Measurements from ENCODE around the gene CDHR3.
"Not testable (repeated sequence)": the region's sequence is repeated elsewhere in the genome, so short reads cannot be mapped to it uniquely, and the experiment has no call there.

Gene CDHR3

DNA sequence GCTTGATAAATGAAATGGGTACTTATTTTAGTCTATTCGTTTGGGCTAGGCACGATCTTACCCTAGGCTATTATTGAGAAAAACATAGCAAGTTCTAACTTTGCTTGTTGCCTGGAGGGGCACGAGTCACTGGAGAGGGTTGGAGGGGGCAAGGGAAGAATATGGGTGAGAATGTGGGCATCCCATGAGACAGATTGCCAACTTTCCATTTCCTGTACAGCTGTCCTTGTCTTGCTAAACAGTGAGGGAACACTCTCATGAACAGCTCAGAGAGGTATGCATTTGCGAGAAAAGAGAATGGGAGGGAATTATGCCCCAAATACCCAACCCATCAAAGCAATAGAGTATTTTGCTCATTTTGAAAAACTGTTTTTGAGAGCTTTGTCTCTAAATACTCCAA is 9.2 kb downstream of the CDHR3 start:
- DNase-seq, result no peak

DNA sequence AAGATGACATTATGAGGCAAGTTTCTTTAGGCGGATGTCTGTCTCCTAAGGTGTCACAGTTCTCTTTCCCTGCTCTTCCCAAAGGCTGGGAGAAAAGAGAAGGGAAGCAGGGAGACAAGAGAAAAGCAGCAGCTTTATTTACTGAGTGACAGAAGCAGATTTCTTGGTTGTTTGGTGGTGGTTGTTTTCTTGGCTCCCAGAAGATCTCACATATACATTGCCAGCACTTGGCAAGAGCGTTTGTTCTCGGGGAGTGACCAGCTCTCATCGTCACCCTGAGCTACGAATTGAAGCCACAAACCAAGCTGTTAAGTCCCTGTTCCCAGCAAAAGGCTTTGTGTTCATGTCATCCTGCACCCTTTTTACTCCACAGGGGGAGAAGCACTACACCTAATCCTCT is 11.4 kb downstream of the CDHR3 start:
- no peak for DNase-seq

DNA sequence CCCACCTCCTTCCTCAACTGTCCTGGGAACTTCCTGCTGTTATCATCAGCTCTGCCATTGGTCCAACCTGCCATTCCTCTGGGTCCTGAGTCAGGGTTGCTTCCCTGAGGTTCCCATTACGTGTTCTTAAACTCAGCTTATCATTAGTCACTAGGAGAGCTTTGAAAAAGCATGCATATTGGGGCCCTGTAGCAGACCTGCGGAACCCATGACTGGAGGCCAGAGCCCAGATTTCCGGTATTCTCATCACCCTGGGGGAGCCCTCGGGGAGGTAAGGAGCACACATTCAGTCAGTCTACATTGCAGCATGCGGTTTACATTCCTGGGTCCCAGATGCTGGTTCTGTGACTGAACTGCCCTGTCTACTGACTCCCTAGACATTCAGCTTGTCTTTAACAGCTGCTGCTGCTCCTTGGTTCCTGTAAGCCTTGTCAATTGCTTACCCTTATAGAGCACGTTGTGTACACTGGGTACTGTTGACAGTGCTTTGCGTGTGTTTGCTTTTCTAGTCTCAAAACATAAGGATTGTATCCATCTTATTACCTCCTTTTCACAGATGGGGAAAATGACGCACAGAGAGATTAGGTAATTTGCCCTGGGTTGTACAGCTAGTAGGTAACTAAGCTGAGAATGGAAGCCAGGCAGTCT is 12.8 kb downstream of the CDHR3 start:
- DNase-seq, result no peak

DNA sequence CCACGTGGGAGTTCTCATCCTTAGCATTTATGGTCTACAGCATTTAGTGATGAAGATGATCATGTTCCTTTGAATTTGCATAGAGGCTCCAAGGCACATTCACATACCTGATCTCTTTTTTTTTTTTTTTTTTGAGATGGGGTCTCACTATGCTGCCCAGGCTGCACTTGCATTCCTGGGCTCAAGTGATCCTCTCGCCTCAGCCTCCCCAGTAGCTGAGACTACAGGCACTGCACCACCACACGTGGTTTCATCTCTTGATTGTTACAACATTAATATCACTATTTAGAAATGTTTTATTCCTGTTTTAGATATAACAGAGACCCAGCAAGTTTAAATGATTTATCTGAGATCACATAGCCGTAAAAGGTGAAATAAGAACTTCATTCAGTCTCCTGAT is 13.8 kb downstream of the CDHR3 start:
- no peak for DNase-seq

DNA sequence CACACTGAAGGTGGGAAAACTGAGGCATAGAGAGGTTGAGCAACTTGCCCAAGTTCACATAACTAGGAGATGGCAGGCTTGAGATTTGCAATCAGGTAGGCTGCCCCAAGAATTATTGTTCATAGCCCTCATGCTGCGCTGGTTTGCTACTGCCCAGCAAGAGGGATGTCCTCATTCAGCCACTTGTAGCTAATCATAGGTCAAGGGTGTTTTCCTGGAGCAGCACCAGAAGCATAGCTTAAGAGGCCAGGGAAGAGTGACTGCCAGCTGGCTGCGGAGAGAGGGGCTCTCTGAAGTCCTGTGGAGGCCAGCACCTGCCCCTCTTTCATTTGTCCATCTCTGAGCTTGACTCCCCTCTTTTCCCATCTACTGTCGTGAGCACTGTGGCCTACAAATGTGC is 15.0 kb downstream of the CDHR3 start:
- DNase-seq, result no peak

DNA sequence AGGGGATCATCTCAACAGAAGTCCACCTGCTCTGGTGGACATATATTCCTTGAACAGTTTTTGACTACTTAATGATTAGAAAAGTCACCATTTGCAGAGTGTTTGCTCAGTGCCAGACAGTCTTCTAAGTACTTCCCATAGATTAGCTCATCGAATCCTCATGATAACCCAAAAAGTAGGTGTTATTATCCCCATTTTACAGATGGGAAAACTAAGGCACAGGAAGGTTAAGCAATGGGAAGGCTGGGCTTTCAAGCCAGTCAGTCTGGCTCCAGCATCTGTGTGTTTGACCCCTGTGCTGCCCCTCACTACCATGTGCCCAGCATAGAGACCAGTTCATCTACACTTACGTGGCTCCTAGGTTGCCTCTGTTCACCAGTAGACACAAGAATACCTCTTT is 15.9 kb downstream of the CDHR3 start:
- no peak for DNase-seq

DNA sequence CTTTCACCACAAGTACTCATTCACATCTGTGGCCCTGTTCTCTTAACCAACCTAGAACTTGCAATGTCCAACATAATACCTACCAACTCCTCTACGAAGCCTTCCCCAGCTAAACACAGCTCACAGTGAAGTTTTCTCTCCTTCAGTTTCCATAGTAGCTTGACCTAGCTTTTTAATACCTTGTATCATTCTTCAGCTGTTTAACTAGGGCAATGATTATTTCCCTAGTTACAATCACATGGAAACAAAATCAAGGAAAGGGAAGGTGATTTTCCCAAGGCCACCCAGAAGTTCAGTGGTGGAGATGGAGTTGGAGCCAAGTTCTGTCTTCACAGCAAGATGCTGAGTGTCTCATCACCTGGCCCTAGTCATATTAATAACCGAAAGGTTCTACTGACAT is 16.3 kb downstream of the CDHR3 start:
- no peak for DNase-seq

DNA sequence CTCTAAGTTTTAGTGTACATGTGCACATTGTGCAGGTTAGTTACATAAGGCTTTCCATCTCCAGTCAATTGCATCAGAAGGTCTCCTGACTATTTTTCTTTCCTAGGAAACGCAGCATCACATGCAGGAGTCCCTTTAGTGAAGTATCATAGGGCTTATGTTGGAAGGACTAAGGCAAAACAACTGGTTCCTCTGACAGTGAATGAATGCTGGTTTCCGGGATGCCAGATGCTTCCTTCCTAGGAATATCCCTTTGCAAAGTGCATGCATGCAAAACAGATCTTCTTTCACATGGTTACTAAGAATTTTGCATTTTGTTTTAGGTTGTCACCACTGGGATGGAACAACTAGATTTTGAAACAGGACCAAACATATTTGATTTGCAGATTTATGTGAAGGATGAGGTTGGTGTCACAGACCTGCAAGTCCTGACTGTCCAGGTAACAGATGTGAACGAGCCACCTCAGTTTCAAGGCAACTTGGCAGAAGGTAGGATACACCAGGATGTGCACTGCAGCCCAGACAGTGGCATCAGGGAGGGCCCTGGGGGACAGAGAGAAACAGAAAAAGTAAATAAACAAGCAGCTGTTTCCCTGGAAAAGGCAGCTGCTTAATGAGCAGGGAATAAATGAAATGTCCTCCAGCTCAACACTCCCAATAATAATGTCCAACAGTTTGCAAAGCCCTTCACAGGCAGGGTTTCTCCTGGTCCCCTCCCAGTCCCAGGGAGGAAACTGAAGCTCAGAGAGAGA is 17.8 kb downstream of the CDHR3 start:
- DNase-seq, result no peak

DNA sequence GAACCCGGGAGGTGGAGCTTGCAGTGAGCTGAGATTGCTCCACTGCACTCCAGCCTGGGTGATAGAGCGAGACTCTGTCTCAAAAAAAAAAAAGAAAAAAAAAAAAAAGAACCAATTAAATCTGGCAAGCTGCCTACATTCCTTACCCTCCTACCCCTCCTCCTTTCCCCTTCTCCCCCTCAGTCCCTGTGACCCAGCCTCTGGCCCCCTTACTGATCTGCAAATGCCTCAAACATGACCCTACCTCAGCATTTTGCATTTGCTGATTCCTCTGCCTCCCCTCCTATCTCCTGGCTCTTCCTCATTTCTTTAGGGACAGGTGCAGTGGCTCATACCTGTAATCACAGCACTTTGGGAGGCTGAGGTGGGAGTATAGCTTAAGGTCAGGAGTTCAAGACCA is 19.3 kb downstream of the CDHR3 start:
- DNase-seq, result no peak

DNA sequence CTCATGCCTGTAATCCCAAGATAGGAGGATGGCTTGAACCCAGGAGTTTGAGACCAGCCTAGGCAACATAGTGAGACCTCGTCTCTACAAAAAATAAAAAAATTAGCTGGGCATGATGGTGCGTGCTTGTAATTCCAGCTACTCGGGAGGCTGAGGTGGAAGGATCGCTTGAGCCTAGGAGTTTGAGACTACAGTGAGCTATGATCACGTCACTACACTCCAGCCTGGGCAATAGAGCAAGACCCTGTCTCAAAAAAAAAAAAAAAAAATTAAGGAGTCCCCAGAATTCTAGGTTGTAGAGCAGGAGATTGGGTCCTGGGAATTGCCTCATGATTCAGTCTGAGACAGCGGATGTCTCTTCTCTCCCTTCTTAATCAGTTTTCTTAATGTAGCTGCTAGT is 21.7 kb downstream of the CDHR3 start:
- DNase-seq, result not testable (repeated sequence)

DNA sequence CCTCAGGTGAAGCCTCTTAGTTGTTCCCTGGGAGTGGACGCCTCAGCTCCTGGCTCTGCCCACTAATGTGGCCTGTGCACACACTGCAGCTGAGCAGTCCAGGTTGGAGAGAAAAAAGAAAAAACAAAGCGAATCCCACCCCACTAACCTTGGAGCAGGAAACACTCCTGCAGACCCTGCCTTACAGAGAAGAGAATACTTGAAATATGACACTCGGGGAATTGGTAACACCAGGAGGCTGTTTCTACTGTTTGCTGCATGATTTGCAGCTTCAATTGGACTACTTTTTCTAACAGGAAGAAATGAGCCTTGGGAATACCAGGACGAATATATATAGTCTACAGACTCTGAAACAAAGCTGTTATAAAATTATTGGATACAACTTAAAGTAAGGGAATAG is 22.2 kb downstream of the CDHR3 start:
- no peak for DNase-seq

DNA sequence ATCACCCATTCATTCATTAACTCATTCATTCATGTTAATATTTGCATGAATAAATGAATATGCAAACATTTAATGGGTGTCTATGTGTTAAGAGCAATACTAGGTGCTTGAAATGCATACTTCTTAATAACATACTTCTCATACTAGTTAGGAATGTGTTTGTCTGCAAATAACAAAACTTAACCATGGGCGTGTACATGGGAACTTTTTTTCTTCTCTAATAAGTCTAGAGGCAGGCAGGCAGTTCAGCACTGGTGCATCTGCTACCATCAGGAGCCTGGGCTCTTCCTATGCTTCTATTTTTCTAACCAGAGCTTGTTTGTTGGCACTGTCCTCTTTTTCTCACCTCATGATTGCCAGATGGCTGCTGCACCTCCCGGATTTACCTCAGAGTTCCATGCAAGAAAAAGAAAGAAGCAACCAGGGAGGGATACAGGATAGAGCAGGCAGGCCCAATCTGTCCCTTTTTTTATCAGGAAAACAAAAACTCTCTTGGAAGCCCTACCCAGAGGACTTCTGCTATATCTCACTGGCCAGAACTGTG is 22.7 kb downstream of the CDHR3 start:
- no peak for DNase-seq

DNA sequence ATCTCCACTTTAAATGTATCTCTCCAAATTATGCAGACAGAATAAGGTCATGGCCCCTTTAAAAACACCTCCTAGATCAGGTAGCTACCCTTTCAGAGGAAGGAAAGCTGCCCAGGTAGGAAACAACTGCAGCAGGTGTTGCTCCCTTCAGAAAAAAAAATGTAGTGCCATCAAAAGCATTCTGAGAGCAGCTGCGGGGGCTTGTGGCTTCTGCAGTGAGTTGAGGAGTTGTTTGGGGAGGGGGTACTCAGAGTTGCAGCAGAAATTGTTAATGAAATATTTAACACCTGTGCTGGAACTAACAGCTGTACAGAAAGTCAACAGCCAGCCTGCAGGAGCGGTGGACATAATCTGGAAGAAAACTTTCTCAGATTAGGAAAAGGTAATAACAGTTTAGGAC is 24.0 kb downstream of the CDHR3 start:
- DNase-seq, result no peak

DNA sequence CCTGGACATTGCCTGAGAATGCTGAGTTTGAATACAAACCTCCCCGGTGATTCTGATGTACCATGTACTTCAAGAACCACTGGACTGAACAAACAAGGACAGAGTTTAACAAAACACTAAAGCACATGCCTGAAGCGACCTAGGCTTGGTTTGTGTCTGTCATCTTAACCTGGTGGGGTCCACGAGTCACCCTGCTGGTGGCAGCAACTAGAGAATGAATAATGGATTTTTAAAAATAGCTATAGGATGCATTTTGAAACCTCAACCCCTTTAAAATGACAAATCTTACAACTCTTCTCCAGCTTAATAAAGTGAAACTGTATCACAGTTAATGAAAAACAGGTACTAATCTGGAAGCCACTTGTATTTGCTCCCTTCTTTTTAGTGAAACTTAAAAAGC is 25.2 kb downstream of the CDHR3 start:
- no peak for DNase-seq

DNA sequence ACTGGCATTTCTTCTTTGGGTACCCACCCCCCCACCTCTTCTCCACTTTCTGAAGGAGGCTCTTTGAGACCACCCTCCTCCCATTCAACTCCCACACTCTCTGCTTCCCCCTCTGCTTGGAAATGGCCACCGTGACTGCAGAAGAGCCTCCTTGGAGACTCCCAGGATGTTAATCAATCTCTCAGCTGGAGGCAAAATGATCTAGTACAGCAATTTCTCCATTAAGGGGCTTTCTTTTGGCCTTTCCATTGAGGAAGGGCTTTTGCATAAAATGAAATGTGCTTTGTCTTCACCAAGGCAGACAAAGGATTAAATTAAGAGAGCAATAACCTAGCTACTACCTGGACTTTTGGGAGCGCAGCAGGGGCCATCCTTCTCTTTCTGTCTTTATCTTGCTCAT is 26.1 kb downstream of the CDHR3 start:
- no peak for DNase-seq

DNA sequence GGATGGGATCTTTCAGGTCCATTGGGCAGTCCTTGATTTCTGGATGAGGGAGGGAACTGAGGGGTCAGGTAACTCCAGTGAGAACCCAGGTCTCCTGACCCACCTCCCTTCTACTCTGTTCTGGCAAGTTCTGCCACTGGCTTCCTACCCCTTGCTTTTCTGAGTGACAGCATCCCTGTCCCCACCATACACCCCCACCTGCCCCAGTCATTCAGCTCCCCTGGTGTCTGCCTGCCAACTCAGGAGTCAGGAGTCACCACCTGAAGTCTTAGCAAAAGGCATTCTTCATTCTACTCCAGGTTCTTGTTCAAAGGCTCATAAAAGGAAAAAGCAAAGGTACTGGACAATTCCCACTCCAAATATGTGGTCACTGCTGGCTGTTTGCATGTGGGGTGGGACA is 26.6 kb downstream of the CDHR3 start:
- no peak for DNase-seq

DNA sequence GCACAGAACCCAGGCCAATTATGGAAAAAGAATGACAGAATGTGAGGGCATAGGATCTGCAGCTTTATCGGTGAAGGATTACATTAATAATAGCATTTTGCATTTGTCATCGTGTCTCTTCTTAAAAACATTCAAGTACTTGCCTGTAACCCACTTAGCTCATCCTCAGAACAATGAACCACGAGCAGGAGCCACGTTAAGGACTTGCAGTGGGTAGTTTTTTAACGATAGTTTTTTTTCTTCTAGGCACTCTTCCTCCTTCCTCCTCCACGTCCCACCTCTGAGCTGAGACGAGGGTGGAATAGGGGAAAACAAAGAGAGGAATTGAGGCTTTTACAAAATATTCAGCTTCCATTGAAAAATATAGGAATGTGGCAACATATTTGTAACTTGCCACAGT is 27.1 kb downstream of the CDHR3 start:
- DNase-seq, result no peak

DNA sequence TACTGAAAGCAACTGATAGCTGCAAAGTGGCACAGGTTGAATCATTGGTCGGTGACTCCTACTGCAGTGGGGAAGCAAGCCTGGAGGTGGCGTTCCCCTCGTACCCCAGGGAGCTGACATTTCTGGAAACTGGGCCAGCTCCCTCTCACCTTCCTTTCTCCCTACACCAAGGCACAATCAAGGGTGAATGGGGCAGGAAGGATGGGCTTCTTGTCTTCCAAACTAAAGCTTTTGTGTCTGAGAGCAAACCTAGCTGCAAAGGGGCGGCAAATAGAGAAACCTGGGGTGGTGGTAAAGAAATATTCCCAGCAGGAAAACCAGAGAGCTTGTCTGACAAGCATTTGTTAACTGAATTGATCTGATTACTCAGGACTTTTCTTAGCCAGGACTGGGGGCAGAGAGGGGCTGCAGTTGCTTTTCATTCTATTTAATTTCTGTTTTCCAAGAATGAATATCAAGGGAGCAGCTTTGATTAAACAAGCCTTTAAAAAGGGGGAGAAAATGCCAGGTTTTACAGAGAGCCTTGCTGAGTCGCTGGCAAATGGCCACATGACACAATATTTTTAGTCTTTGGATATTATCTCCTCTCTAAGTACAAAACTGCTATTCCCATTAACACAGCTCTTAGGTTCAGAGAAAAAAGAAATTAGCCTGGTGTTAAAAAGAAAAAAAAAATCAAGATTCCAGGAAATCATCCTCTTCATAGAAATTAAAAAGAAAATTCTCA is 27.8 kb downstream of the CDHR3 start:
- DNase-seq, result no peak

DNA sequence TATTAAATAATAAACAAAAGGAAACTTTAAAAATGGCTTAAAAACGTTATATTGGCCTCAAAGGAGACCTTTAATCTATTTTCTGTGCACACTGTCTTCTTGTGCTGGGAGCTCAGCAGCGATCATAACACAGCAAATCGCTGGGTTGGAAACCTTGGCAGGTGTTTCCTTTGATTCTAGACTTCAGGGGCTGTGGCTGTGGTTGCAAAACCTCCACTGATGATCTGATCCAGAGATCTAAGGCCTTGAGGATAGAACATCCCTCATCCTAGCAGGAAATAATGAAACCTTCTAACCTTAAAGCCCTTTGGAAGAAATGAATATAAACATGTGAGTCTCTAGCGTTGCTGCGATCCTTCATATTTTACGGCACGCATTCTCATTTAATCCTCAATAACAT is 29.8 kb downstream of the CDHR3 start:
- DNase-seq, result no peak

DNA sequence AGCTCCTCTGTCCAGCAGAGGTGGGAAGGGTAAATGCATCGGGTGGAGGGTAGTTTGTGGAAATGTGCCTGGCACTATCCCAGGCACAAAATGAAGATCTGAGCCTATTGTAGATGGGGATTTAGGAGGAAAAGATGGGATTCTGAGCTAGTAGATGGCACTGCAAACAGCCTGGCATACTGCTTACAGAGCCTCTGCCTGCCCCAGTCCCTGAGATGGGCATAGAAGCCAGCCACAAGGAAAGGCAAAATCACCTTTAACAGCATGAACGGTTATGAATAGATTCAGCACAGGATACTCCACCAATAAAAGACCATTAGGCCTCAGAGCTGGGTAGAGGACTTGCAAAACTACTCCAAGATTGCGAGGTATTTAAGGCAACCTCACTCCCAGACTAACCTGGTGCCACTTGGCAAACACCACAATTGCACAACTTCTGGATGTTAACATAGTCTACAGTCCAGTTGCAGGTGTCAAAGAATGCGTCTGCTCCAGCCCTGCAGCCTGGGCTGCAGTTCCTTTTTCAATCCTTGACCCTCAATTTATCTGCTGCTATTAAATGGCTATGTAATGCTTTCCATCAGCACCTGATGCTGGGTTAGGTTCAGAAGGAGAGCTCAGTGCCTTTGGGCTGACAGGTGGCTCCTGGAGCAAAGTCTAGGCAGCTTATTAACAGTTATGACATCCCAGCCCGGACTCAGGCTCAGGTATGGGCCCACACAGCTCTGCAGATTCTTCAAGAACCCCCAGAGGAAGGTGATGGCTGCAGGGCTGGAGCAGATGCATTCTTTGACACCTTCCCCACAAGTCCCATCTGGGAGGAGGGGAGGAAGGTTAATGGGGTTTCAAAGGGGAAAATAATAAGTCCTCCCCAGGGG is 34.0 kb downstream of the CDHR3 start:
- DNase-seq, result no peak

DNA sequence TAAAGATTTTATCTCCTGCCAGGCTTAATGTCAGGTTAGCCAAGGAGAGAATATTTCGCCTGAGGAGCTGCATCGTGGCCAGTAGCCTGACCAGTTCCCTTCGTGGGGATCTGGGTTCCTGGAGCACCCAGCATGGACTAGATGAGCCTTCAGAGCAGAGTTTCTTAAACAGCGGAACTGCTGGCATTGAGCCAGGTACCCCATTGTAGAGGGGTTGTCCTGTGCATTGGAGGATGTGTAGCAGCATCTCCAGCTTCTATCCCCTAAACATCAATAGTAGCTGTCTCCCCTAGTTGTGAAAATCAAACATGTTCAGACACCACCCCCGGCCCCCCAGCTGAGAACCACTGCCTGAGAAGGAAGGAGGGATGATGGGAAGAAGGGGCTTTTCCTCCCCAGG is 36.2 kb downstream of the CDHR3 start:
- no peak for DNase-seq

DNA sequence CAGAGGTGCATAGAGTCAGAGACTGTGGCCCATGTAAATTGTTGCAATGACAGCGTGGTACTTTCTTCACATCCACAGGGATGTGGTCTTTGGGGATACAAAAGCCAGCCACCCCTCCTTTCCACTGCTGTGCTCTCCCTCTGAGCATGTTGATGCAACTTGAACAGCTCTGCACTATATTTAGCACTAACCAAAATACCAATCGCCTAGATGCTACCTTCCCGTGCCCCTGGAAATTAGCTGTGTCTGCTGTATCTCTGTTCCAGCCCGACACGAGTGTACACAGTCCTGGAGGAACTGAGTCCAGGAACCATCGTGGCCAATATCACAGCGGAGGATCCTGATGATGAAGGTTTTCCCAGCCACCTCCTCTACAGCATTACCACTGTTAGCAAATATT is 38.1 kb downstream of the CDHR3 start:
- no peak for DNase-seq

DNA sequence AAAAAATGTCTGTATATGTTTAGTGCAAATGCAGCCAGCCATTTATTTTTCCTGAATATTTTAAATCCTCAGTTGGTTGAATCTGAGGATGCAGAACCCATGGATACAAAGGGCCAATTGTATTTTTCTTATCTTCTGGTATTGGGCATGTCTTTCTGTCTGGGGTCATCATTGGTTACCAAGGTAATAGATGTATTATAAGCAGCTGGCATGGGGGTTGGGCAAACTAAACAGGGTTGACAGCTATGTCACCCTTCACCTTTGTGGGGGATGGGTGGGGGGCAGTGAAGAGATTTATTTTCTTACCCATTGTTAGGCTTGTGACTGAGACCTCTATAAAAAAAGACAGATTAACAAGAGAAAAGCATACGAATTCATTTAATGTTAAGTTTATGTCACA is 38.8 kb downstream of the CDHR3 start:
- no peak for DNase-seq
